GM21786 (cell line): ENCODE results near the gene KRTAP10-10.
"Not testable (repeated sequence)": the region's sequence is repeated elsewhere in the genome, so short reads cannot be mapped to it uniquely, and the experiment has no call there.

Source experiments
- ATAC-seq: cut with Tn5 transposase; IDR thresholded peaks from one replicate; pipeline ENCODE4 v1.9.1; 2021; ENCODE audit not compliant: unreplicated experiment

The KRTAP10-10 gene

DNA sequence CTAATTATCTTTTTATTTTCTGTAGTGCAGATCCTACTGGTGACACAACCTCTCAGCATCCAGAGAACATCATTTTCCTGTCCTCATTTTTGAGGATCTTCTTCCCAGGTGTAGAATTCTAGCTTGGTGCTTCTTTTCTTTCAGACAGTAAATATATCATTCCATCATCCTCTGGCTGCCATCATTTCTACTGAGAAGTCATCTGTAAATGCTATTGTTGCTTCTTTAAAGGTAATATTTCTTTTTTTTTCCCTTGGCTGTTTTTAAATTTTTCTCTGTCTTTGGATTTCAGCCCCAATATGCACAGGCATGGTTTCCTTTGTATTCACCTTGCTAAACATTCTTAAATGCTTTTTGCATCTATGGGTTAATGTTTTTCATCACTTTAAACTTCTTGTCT is 13.6 kb upstream of the KRTAP10-10 start:
- ATAC-seq, result no peak

DNA sequence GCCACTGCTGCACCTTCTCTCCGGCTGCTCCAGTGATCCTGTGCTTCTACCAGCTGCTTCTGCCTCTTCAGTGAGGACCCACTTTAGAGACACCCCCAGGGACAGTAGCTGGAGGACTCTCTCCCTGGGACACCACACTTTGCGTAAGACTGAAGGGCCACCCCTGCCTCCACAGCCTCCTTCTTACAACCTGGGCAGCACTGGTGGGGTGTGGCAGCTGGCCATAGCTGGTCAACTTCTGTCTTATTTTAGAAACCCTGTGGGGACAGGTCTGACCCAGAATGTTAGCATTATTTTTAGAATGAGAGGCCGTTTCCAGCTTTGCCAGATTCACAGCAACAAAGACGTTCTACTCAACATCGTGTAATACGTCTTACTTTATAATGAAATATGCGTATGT is 11.4 kb upstream of the KRTAP10-10 start:
- ATAC-seq, result no peak

DNA sequence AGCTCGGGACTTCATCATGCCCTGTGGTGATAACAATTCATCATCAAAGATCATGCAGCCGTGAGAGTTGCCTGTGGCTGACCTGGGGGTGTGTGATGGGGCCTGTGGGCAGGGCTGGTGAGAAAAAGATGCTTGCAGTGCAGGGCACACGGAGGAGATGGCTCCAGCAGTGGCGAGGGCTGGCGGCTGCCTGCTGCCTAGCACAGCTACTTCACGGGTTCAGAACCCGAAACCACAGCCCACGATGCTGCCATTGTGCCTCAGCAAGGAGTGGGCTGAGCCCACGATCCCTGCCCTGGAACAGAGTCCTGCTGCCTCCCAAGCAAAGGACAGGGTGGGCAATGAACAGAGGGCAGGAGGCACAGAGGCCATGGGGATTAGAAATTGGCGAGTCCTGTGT is 10.9 kb upstream of the KRTAP10-10 start:
- ATAC-seq, result no peak

DNA sequence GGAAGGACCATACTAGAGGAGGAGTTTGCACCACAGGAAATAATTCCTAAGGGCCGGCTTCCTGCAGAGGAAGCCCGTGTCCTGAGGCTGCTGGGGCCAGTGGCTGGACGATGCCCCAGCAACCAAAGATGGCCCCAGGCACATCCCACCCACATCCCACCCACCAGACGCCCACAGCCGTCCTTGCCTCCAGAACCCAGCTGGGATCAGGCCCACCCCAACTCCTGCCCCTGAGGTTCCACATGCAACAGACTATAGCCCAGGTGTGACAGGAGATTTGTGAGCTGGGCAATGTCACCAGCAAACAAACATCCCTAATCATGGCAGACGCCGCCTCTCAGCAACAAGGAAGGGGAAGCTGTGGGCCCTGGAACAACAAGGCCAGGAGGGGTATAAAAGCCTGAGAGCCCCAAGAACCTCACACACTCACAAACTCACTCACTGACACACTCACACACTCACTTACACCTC is 10.4 kb upstream of the KRTAP10-10 start, which contains the start of gene KRTAP10-9:
KRTAP10-9 (plus strand) TSS at position 421 of the 471 bp plus-strand sequence. CDS start 79 bp downstream, outside the sequence.
- no peak for ATAC-seq

DNA sequence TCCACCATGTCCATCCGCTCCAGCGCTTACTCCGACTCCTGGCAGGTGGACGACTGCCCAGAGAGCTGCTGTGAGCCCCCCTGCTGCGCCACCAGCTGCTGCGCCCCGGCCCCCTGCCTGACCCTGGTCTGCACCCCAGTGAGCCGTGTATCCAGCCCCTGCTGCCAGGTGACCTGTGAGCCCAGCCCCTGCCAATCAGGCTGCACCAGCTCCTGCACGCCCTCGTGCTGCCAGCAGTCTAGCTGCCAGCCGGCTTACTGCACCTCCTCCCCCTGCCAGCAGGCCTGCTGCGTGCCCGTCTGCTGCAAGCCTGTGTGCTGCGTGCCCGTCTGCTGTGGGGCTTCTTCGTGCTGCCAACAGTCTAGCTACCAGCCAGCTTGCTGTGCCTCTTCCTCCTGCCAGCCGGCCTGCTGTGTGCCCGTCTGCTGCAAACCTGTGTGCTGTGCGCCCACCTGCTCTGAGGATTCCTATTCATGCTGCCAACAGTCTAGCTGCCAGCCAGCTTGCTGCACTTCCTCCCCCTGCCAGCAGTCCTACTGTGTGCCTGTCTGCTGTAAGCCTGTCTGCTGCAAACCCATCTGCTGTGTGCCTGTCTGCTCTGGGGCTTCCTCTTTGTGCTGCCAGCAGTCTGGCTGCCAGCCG is 9.9 kb upstream of the KRTAP10-10 start:
- not testable (repeated sequence) for ATAC-seq

DNA sequence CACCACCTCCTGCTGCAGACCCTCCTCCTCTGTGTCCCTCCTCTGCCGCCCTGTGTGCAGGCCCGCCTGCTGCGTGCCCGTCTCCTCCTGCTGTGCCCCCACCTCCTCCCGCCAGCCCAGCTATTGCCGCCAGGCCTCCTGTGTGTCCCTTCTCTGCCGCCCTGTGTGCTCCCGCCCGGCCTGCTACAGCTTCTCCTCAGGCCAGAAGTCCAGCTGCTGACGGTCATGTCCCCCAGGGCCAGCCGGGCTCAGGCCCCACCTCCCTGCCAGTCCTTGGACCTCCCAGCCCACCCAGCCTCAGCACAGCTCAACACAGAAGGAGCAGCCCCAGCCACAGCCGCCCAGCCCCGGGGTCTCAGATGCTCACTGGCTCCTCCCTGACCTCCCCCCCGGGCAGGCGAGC is 9.3 kb upstream of the KRTAP10-10 start:
- ATAC-seq, result not testable (repeated sequence)

DNA sequence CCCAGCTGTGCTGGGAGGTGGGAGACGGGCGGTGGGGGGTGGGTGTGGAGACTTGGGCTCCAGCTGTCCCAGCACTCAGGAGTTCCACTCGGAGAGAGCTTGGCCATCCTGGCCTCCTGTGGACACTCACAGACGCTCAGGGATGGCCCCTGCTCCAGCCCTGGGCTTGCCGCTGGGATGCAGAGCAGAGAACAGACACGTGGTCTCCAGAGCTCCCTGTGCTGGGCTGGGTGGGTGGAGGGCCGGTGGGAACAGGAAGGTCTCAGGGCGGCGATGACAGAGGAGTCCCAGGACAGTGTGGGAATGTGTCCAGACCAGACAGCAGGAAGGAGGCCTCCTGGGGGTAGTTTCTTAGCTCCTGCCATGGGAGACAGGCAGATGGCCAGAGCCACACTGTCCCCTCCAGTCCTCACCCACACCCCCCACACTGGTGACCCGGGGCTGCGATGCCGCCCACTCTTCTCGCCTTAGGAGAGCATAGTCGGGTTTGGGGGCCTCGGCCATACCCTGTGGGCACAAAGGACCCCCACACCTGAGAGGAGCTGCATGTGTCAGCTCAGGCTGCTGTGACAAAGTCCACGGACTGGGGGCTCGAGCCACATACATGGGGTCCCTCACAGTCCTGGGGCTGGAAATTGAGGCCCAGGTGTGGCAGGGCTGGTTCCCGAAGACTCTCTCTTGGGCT is 8.3 kb upstream of the KRTAP10-10 start:
- ATAC-seq, result no peak

DNA sequence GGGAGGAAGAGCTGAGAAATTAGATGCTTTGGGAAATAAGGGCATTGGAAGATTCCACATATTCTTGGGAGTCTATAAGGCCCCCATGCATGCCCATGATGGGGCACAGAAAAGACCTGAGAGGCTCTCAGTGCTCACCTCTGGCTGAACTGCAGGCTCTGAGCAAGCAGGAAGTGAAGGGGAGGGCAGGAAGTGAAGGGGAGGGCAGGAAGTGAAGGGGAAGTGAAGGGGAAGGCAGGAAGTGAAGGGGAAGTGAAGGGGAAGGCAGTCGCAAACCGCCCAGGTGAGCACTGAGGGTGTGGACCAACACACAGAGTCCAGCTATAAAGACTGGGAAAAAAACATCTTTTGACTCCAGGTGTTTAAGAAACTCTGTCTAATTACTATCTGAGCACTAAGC is 6.7 kb upstream of the KRTAP10-10 start:
- ATAC-seq, result no peak

DNA sequence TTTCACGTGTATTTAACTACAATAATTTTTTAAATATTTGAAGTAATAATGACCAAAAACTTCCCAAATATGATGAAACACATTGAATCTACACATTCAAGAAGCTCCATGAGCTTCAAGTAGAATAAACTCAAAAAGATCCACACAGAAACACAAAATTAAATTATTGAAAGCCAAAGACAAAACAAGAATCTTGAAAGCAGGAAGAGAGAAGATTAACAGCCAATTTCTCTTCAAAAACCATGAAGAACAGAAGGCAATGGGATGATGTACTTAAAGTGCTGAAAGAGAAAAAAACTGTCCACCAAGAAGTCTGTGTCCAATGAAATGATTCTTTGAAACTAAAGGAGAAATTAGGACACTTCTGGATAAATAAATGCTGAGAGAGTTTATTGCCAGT is 5.1 kb upstream of the KRTAP10-10 start:
- no peak for ATAC-seq

DNA sequence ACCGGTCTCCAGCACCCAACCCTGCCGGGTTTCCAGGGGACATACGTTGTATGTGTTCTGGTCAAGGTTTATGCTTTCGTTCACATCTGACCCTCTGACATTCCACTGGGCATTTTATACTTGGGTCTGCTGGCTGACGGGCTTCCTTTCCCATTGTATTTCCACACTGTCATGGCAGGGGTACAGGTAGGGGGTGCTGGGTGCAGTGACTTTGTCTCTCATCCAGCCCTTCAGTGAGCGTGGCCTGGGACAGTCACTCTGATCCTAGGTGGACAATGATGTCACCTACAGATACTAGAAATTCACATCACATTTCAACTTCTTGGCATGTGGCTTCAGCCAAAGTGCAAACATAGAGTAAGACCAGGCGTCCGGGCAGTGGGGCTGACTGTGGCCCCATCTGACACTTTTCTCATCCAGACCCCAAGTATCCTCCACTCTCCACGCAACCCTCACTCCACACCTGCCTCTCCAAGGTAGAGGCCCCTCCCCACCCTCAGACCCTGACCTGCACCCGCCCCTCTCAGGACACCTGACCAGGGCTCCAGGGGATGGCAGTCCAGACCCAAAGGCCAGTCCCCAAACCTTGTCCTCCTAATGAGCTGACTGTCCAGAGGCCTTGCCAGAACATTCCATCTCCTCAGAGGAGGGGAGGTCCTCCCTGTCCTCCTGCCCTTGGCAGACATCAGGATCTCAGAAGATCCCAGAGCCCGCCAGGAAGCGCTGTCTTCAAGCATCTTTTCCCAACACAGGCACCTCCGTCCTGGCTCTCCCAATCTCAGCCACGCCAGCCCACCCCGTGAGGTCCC is 743 bp upstream of the KRTAP10-10 start:
- ATAC-seq, result no peak

DNA sequence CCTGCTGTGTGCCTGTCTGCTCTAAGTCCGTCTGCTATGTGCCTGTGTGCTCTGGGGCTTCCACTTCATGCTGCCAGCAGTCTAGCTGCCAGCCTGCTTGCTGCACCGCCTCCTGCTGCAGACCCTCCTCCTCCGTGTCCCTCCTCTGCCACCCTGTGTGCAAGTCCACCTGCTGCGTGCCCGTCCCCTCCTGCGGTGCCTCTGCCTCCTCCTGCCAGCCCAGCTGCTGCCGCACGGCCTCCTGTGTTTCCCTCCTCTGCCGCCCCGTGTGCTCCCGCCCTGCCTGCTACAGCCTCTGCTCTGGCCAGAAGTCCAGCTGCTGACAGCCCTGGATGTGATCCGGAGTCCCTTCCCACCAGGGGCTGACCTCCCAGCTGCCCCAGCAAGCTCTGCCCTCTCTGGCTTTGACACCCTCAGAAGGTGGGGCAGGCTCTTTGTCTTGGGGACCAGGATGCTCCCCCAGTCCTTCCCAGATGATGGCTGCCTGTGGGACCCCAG is 744 bp downstream of the KRTAP10-10 start:
- not testable (repeated sequence) for ATAC-seq

DNA sequence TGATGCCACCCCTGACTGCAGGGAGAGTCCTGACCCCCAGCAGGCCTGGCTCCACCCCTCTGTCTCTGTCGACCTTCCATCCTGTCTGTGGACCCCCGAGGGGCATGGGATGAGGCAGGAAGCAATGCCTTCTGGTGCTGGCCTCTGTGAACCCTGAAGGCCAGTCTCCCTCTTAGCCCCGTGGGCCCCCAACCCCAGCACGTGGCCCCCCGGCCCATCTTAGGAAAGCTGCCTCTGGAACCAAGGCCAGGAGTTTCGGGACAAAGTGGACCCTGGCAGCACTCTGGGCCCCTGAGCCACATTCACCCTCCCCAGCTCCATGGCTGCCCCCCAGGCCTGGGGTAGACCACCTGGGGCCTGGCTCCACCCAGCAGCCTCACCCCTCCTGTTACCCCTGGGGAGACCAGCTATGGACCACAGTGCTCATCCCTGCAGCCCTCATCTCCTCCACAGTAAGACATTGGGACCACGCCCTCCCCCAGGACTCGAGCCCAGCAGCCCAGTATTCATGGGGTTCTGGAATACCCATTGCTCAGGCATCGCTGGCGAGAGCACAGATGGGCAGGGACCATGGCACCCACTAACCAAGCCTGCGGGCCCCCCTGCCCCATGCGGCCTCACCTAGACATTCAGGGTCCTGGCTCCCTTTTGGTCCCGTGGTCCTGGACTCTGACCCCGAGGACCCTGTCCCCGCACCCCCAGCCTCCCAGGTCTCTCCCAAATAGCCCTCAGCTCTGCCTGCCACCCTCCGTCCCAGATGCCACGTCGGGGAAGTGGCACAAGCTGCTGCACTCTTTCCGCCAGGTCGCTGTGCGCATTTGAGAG is 1.6 kb downstream of the KRTAP10-10 start:
- not testable (repeated sequence) for ATAC-seq

DNA sequence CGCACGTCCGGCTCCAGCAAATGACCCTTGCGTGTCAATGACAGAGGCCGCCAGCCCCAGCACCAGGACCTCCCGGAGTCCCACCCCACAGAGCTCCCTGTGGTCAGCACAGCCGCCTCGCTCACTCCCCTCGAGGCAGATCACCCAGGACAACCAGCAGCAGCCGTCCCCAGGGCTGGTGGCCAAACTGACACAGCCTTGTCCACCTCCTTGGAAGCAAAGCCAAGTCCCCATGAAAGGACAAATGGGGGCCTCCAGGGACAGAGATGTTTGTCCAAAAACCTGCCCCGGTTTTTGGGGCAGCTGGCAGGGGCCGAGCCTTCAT is 2.1 kb downstream of the KRTAP10-10 start:
- ATAC-seq, result no peak

DNA sequence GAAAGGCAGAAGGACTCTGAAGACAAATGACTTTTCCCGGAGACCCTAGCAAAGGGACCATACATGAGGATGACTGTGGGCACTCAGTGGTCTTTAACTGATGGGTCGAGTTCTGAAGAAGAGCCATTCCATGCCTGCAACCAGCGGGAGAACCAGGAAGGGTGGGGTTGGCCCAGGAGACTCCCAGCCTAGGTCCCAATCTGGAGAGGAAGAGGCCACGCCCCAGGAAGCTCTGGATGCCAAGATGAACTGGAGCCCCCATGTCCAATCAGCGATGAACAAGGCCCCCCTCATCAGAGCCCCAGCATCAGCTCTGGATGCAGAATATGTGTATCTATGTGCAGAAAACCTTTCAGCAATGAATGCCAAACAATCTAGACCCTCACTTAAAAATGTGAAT is 3.6 kb downstream of the KRTAP10-10 start:
- no peak for ATAC-seq

DNA sequence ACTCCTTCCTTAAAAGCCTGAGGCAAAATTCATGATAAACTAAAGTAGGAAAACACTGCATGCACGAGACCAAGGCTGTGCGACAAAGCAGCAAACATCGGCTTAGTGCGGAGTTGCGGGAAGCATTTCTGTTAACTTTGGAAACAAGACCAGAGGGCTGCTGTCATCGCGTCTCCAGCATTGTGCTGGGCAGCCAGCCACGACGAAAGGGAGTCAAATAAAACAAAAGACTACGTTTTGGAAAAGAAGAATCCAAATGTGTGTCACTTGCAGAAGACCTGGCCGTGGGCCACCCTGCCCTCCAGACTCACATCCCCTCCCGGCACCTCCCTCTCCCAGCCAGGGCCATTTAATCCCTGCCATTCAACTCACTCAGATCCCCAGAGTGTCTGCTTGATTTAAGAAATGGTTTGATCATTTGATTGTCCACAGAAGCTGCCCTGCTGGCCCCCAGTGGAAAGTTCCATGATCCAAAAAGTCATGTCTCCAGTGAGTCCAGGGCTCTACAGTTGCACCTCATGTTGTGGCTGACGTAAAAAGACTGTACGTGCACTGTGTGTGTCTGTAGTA is 6.7 kb downstream of the KRTAP10-10 start:
- ATAC-seq, result no peak

DNA sequence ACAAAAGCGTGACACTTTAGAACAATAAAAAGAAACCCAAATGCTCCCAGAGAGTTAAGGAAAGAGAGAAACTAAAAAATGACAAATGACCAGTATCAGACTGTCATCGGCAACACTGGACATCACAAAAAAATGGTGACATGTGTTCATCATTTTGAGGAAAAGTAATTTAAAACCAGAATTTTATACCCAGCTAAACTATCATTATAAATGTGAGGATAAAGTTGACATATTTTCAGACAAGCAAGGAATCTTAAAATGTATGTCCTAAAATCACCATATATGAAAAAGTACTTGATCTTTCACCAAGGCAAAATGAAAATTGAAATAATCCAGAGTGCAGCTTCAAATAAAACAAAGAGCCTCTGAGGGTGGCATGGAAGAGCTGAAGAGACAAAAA is 7.7 kb downstream of the KRTAP10-10 start:
- ATAC-seq, result no peak

DNA sequence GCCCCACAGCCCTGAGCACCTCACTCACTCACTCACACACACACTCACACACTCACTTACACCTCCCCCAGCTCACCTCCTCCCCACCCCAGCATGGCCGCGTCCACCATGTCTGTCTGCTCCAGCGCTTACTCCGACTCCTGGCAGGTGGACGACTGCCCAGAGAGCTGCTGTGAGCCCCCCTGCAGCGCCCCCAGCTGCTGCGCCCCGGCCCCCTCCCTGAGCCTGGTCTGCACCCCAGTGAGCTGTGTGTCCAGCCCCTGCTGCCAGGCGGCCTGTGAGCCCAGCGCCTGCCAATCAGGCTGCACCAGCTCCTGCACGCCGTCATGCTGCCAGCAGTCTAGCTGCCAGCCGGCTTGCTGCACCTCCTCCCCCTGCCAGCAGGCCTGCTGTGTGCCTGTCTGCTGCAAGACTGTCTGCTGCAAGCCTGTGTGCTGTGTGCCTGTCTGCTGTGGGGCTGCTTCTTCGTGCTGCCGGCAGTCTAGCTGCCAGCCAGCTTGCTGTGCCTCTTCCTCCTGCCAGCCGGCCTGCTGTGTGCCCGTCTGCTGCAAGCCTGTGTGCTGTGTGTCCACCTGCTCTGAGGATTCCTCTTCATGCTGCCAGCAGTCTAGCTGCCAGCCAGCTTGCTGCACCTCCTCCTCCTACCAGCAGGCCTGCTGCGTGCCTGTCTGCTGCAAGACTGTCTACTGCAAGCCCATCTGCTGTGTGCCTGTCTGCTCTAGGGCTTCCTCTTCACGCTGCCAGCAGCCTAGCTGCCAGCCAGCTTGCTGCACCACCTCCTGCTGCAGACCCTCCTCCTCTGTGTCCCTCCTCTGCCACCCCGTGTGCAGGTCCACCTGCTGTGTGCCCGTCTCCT is 9.4 kb downstream of the KRTAP10-10 start, which contains the start of gene KRTAP10-11:
KRTAP10-11 (plus strand) TSS at position 49 of the 856 bp plus-strand sequence; CDS start at position 94, 45 bp downstream.
- ATAC-seq, result not testable (repeated sequence)

DNA sequence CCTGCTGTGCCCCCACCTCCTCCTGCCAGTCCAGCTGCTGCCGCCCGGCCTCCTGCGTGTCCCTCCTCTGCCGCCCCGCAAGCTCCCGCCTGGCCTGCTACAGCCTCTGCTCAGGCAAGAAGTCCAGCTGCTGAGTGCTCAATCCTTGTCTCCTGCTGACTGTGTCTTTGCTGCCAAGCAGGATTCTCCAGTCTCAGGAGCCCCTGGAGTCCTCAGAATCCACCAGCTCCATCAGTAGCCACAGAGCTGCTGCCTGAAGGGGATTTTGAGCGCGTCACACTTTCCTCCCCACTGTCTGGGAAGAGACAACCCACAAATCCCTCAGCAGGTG is 10.0 kb downstream of the KRTAP10-10 start:
- ATAC-seq, result no peak

DNA sequence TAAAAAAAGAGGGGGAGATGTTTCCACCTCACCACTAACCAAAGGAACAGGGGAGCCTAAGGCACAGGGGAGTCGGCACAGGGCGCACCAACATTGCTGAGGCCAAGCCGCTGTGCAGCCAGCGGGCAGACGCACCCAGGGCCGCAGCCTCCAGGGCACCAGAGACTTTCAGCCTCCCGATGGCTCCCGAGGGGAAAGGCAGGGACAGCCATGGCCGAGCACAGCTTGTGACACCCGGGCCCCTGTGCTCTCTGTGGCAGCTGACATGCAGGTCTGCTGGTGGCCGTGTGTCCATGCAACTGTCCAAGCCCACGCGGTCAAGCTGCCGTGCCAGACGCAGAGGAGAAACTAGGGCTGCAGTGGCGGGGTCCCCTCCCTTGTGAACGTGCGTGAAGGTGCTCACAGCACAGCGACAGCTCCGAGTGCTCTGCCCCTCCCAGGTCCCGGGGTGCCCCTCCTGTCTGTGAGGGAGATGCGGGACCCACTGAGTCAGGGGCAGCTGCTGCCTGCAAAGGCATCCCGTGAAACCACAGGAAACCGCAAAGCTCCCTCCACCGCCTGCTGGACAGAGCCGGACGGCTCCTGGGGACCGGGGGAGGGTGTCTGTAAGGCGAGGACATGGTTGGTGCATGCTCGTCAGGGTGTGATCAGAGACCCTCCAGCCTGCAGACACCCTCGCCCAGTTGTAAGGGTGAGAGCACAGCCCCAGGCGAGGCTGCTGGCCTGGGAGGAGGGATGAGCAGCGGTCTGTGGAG is 11.6 kb downstream of the KRTAP10-10 start:
- ATAC-seq, result no peak
